Measurements from ENCODE around the gene CYBRD1.

Gene CYBRD1

GRCh38 chr2:171541202-171541887, 19.1 kb downstream of the CYBRD1 start:
- Histone ChIP-seq H2BK12ac (ENCODE audit: low read length) (no peak overlapping the region), H3K4ac (ENCODE audit: low read depth, low read length) (no peak overlapping the region), H3K23ac (ENCODE audit: low read length) (no peak overlapping the region), H3K4me1 (ENCODE audit: control insufficient read depth in 1 of 2, insufficient read depth in 2 of 2, low read length in 2 of 2) (no peaks in the 10 kb centered on the region), H3K14ac (ENCODE audit: low read length) (no peak overlapping the region), H3K4me3 (ENCODE audit: low read depth, low read length) (no peak overlapping the region), H2BK5ac (ENCODE audit: low read depth, low read length, poor library complexity) (no peak overlapping the region), H3K27me3 (ENCODE audit: insufficient read depth, low read length) (no peaks in the 10 kb centered on the region), H4K8ac (ENCODE audit: low read depth, low read length) (no peak overlapping the region), H3K18ac (ENCODE audit: low read length) (no peak overlapping the region), H3K79me1 (ENCODE audit: low read length) (no peaks in the 10 kb centered on the region), H3K36me3 (ENCODE audit: control insufficient read depth in 1 of 2, insufficient read depth in 2 of 2, low read length in 2 of 2) (no peaks in the 10 kb centered on the region), H2AK5ac (ENCODE audit: low read length) (no peak overlapping the region), H2AFZ (ENCODE audit: insufficient read depth, low read length, poor library complexity) (no peak overlapping the region), H4K12ac (ENCODE audit: low read depth, low read length) (no peak overlapping the region), H3K9ac (ENCODE audit: low read length) (no peak overlapping the region), H2BK120ac (ENCODE audit: insufficient read depth, low read length, poor library complexity) (no peak overlapping the region), H3K27ac (ENCODE audit: low read depth, low read length) (no peak overlapping the region), H4K91ac (ENCODE audit: low read depth, low read length) (no peak overlapping the region), H3K4me2 (ENCODE audit: low read length) (no peak overlapping the region), H3K79me2 (ENCODE audit: control insufficient read depth, insufficient read depth, low read length, poor library complexity) (no peaks in the 10 kb centered on the region), H3K9me3 (ENCODE audit: insufficient read depth, low read depth, low read length) (no peaks in the 10 kb centered on the region)
- peak in 1 of 2 donors; percentile 21 for DNase-seq
- WGBS (ENCODE audit: extremely low coverage, insufficient coverage, insufficient read length), result no CpG with 5 or more reads among the region's 6 CpGs

GRCh38 chr2:171545086-171545485, 22.8 kb downstream of the CYBRD1 start:
- Histone ChIP-seq H3K27me3 (ENCODE audit: insufficient read depth, low read length) (no peaks in the 10 kb centered on the region), H3K4me1 (ENCODE audit: control insufficient read depth in 1 of 2, insufficient read depth in 2 of 2, low read length in 2 of 2) (no peaks in the 10 kb centered on the region), H3K36me3 (ENCODE audit: control insufficient read depth in 1 of 2, insufficient read depth in 2 of 2, low read length in 2 of 2) (no peaks in the 10 kb centered on the region), H3K9ac (ENCODE audit: low read length) (no peak overlapping the region), H2AK5ac (ENCODE audit: low read length) (no peak overlapping the region), H3K4ac (ENCODE audit: low read depth, low read length) (no peak overlapping the region), H3K4me3 (ENCODE audit: low read depth, low read length) (no peak overlapping the region), H3K23ac (ENCODE audit: low read length) (no peak overlapping the region), H2AFZ (ENCODE audit: insufficient read depth, low read length, poor library complexity) (no peak overlapping the region), H3K14ac (ENCODE audit: low read length) (no peak overlapping the region), H2BK12ac (ENCODE audit: low read length) (no peak overlapping the region), H2BK120ac (ENCODE audit: insufficient read depth, low read length, poor library complexity) (no peak overlapping the region), H2BK5ac (ENCODE audit: low read depth, low read length, poor library complexity) (no peak overlapping the region), H3K9me3 (ENCODE audit: insufficient read depth, low read depth, low read length) (no peaks in the 10 kb centered on the region), H4K8ac (ENCODE audit: low read depth, low read length) (no peak overlapping the region), H3K18ac (ENCODE audit: low read length) (no peak overlapping the region), H3K79me1 (ENCODE audit: low read length) (no peaks in the 10 kb centered on the region), H4K91ac (ENCODE audit: low read depth, low read length) (no peak overlapping the region), H4K12ac (ENCODE audit: low read depth, low read length) (no peak overlapping the region), H3K79me2 (ENCODE audit: control insufficient read depth, insufficient read depth, low read length, poor library complexity) (no peaks in the 10 kb centered on the region), H3K27ac (ENCODE audit: low read depth, low read length) (no peak overlapping the region), H3K4me2 (ENCODE audit: low read length) (no peak overlapping the region)
- WGBS (ENCODE audit: extremely low coverage, insufficient coverage, insufficient read length), result no CpG with 5 or more reads among the region's 1 CpG
- no peak for DNase-seq

- H3K36me3 ChIP-seq (ENCODE audit: control insufficient read depth in 1 of 2, insufficient read depth in 2 of 2, low read length in 2 of 2), result no peaks in the 10 kb centered on the region
- H3K4me2 ChIP-seq (ENCODE audit: low read length), result no peak overlapping the region
- no peaks in the 10 kb centered on the region for H3K79me1 ChIP-seq (ENCODE audit: low read length)
- no peak overlapping the region for H3K4me3 ChIP-seq (ENCODE audit: low read depth, low read length)
- H3K79me2 ChIP-seq (ENCODE audit: control insufficient read depth, insufficient read depth, low read length, poor library complexity), result no peaks in the 10 kb centered on the region
- no peak overlapping the region for H2BK5ac ChIP-seq (ENCODE audit: low read depth, low read length, poor library complexity)
- no peaks in the 10 kb centered on the region for H3K27me3 ChIP-seq (ENCODE audit: insufficient read depth, low read length)
- no peak overlapping the region for H3K9ac ChIP-seq (ENCODE audit: low read length)
- no peak overlapping the region for H3K14ac ChIP-seq (ENCODE audit: low read length)
- H3K4ac ChIP-seq (ENCODE audit: low read depth, low read length), result no peak overlapping the region
- no peak overlapping the region for H2AK5ac ChIP-seq (ENCODE audit: low read length)
- H4K12ac ChIP-seq (ENCODE audit: low read depth, low read length), result no peak overlapping the region
- H4K91ac ChIP-seq (ENCODE audit: low read depth, low read length), result no peak overlapping the region
- no peak for DNase-seq
- no peak overlapping the region for H2AFZ ChIP-seq (ENCODE audit: insufficient read depth, low read length, poor library complexity)
- H4K8ac ChIP-seq (ENCODE audit: low read depth, low read length), result no peak overlapping the region
- no peak overlapping the region for H2BK120ac ChIP-seq (ENCODE audit: insufficient read depth, low read length, poor library complexity)
- no peak overlapping the region for H3K27ac ChIP-seq (ENCODE audit: low read depth, low read length)
- H3K23ac ChIP-seq (ENCODE audit: low read length), result no peak overlapping the region
- H2BK12ac ChIP-seq (ENCODE audit: low read length), result no peak overlapping the region
- H3K9me3 ChIP-seq (ENCODE audit: insufficient read depth, low read depth, low read length), result no peaks in the 10 kb centered on the region
- no peaks in the 10 kb centered on the region for H3K4me1 ChIP-seq (ENCODE audit: control insufficient read depth in 1 of 2, insufficient read depth in 2 of 2, low read length in 2 of 2)
- no peak overlapping the region for H3K18ac ChIP-seq (ENCODE audit: low read length)
These were observed 25.0 kb downstream of the CYBRD1 start for GRCh38 chr2:171547256-171547655.

- no peak overlapping the region for H4K12ac ChIP-seq (ENCODE audit: low read depth, low read length)
- WGBS (ENCODE audit: extremely low coverage, insufficient coverage, insufficient read length), result no CpG with 5 or more reads among the region's 2 CpGs
- H3K4me1 ChIP-seq (ENCODE audit: control insufficient read depth in 1 of 2, insufficient read depth in 2 of 2, low read length in 2 of 2), result no peaks in the 10 kb centered on the region
- no peak overlapping the region for H3K4me3 ChIP-seq (ENCODE audit: low read depth, low read length)
- no peak overlapping the region for H3K9ac ChIP-seq (ENCODE audit: low read length)
- H3K79me2 ChIP-seq (ENCODE audit: control insufficient read depth, insufficient read depth, low read length, poor library complexity), result no peaks in the 10 kb centered on the region
- no peaks in the 10 kb centered on the region for H3K9me3 ChIP-seq (ENCODE audit: insufficient read depth, low read depth, low read length)
- H3K4ac ChIP-seq (ENCODE audit: low read depth, low read length), result no peak overlapping the region
- H4K91ac ChIP-seq (ENCODE audit: low read depth, low read length), result no peak overlapping the region
- H3K27me3 ChIP-seq (ENCODE audit: insufficient read depth, low read length), result no peaks in the 10 kb centered on the region
- no peak for DNase-seq
- no peak overlapping the region for H3K23ac ChIP-seq (ENCODE audit: low read length)
- no peak overlapping the region for H2BK120ac ChIP-seq (ENCODE audit: insufficient read depth, low read length, poor library complexity)
- no peak overlapping the region for H3K14ac ChIP-seq (ENCODE audit: low read length)
- no peak overlapping the region for H2AFZ ChIP-seq (ENCODE audit: insufficient read depth, low read length, poor library complexity)
- no peak overlapping the region for H3K27ac ChIP-seq (ENCODE audit: low read depth, low read length)
- no peaks in the 10 kb centered on the region for H3K36me3 ChIP-seq (ENCODE audit: control insufficient read depth in 1 of 2, insufficient read depth in 2 of 2, low read length in 2 of 2)
- H3K79me1 ChIP-seq (ENCODE audit: low read length), result no peaks in the 10 kb centered on the region
- H2AK5ac ChIP-seq (ENCODE audit: low read length), result no peak overlapping the region
- H3K4me2 ChIP-seq (ENCODE audit: low read length), result no peak overlapping the region
- H2BK12ac ChIP-seq (ENCODE audit: low read length), result no peak overlapping the region
- H2BK5ac ChIP-seq (ENCODE audit: low read depth, low read length, poor library complexity), result no peak overlapping the region
- H3K18ac ChIP-seq (ENCODE audit: low read length), result no peak overlapping the region
- H4K8ac ChIP-seq (ENCODE audit: low read depth, low read length), result no peak overlapping the region
These were observed 25.4 kb downstream of the CYBRD1 start for GRCh38 chr2:171547720-171548119.
